ENCODE data around the gene ATAD2B. TPM values are rescaled to one million over a fixed set of nuclear protein-coding genes. Genes with fewer than 3 reads are reported as not detected.

The ATAD2B gene
- total and polyA plus RNA-seq, 2 of the 8 experiments (the other 6 are each of a cell fraction or from before 2014, with no cell fraction given) = 3.4 to 16.1 TPM

- FAIRE-seq (no peak), DNase-seq (ENCODE audit: low read depth in 1 of 2, low spot score in 2 of 2) (no peak)
- no peak overlapping the region for H3K9ac ChIP-seq (replicated peaks in 1 of 4; ENCODE audit: extremely low read depth in 1 of 4, low read depth in 3 of 4, low read length in 3 of 4)
- H3K27me3 ChIP-seq (replicated peaks in 1 of 4; ENCODE audit: control insufficient read depth in 3 of 4, extremely low read depth in 1 of 4, insufficient read depth in 3 of 4, low read length in 3 of 4) = no peaks in the 10 kb centered on the region
- peak overlapping the region; percentile 91 to 92; a peak in 3 of 4 replicates for H3K4me2 ChIP-seq (ENCODE audit: insufficient read depth in 1 of 2, low read depth in 2 of 2, low read length in 2 of 2)
- CTCF ChIA-PET (ENCODE audit: partially characterized antibody) = interaction anchor here (0.5 to 7.5 kb wide), 4 partner anchors 15 to 115 kb away, joined by 3 to 58 read pairs (median 3); partner anchors contain the start of gene ATAD2B
- no peak overlapping the region for H3K56ac ChIP-seq (replicated peaks; ENCODE audit: insufficient read length, low read depth, low read length)
- H4K8ac ChIP-seq (ENCODE audit: extremely low read depth, insufficient read depth, low read length) = no peak overlapping the region
- no peak overlapping the region for H3K27ac ChIP-seq (ENCODE audit: low read depth, low read length)
- no peak overlapping the region for H3K23ac ChIP-seq (ENCODE audit: insufficient read length)
- H2AK5ac ChIP-seq (ENCODE audit: low read depth, low read length) = no peak overlapping the region
- no peaks in the 10 kb centered on the region; the same call in 1 of the 2 replicates for H3K79me1 ChIP-seq (ENCODE audit: low read depth, low read length)
- no peaks in the 10 kb centered on the region for H3K36me3 ChIP-seq (ENCODE audit: control insufficient read depth in 2 of 4, insufficient read depth in 4 of 4, low read length in 3 of 4)
- peaks cover 0 to 3% of the 10 kb centered on the region in 2 experiments for H4K20me1 ChIP-seq (replicated peaks in 1 of 2; ENCODE audit: control insufficient read depth in 1 of 2, insufficient read depth in 2 of 2, low read length in 2 of 2)
- peaks cover 2% of the 10 kb centered on the region for H3K23me2 ChIP-seq (ENCODE audit: low read depth, low read length)
- H4K5ac ChIP-seq (ENCODE audit: insufficient read length, low read depth, low read length) = no peak overlapping the region
- no peak overlapping the region for H2BK20ac ChIP-seq (ENCODE audit: low read length)
- H2BK120ac ChIP-seq (replicated peaks; ENCODE audit: low read depth, low read length) = no peak overlapping the region
- no peaks in the 10 kb centered on the region for H3K9me3 ChIP-seq (ENCODE audit: insufficient read depth in 2 of 2, low read depth in 1 of 2, low read length in 1 of 2)
- H4K91ac ChIP-seq (replicated peaks; ENCODE audit: insufficient read length, low read length) = no peak overlapping the region
- H3K4ac ChIP-seq (replicated peaks; ENCODE audit: insufficient read length, low read depth, low read length) = no peak overlapping the region
- H2BK5ac ChIP-seq (ENCODE audit: low read depth, low read length) = no peak overlapping the region
- H2BK12ac ChIP-seq (ENCODE audit: low read depth, low read length) = no peak overlapping the region
- H2BK15ac ChIP-seq (ENCODE audit: low read length) = no peak overlapping the region
- H3K4me1 ChIP-seq (replicated peaks in 1 of 4; ENCODE audit: control insufficient read depth in 3 of 4, insufficient read depth in 4 of 4, low read length in 3 of 4) = peaks cover 2 to 6% (median 4%) of the 10 kb centered on the region in 4 experiments; a peak in 5 of 7 replicates
- peaks cover 0 to 53% of the 10 kb centered on the region in 2 experiments; a peak in 2 of 4 replicates for H3K79me2 ChIP-seq (ENCODE audit: control insufficient read depth in 1 of 2, insufficient read depth in 2 of 2, low read length in 2 of 2)
- no peak overlapping the region for H3K14ac ChIP-seq (ENCODE audit: insufficient read length)
- no peak overlapping the region for H2AFZ ChIP-seq (ENCODE audit: low read length)
- peak overlapping the region; percentile 57 to 83 (median 81); a peak in 6 of 8 replicates for H3K4me3 ChIP-seq (ENCODE audit: extremely low read depth in 1 of 4, insufficient read depth in 2 of 4, low read depth in 3 of 4, low read length in 4 of 4)
- 85% methylated on average over 8 of the region's 8 CpGs; no CpG with 5 or more reads in 1 of the 2 experiments for WGBS, 2 experiments (ENCODE audit: extremely low coverage in 1 of 2, insufficient coverage in 1 of 2, insufficient read length in 1 of 2, insufficient replicate concordance in 2 of 2, low coverage in 1 of 2, low lambda C conversion rate in 2 of 2, missing lambda C conversion rate in 1 of 2)
- H3K18ac ChIP-seq (ENCODE audit: extremely low read depth, low read length) = no peak overlapping the region
- POLR2A ChIA-PET (ENCODE audit: partially characterized antibody) = interaction anchor here (0.6 to 12.6 kb wide), 2 partner anchors 15 to 141 kb away, joined by 3 to 130 read pairs; partner anchors contain the start of gene ATAD2B
- no peak for TF ChIP-seq TAF7 (optimal IDR thresholded peaks at IDR 0.05; ENCODE audit: borderline replicate concordance, low read depth, low read length)
- TF ChIP-seq BRCA1 (IDR thresholded peaks at IDR 0.05; ENCODE audit: low read depth, low read length) = no peak
- no peak for TF ChIP-seq KDM4A (IDR thresholded peaks at IDR 0.05; ENCODE audit: low read depth, low read length, severe bottlenecking)
- no peak for TF ChIP-seq RNF2 (IDR thresholded peaks at IDR 0.05; ENCODE audit: borderline replicate concordance, low read depth, low read length, missing control alignments, poor library complexity, severe bottlenecking)
- TF ChIP-seq KDM5A (IDR thresholded peaks at IDR 0.05; ENCODE audit: low read length) = no peak
- TF ChIP-seq USF2 (IDR thresholded peaks at IDR 0.05; ENCODE audit: low read length) = no peak
- no peak for TF ChIP-seq E2F6 (IDR thresholded peaks at IDR 0.05)
- TF ChIP-seq CHD2 (IDR thresholded peaks at IDR 0.05; ENCODE audit: low read length) = no peak
- TF ChIP-seq TAF1 (IDR thresholded peaks at IDR 0.05; ENCODE audit: low read depth, low read length) = no peak
- TF ChIP-seq RFX5 (IDR thresholded peaks at IDR 0.05; ENCODE audit: borderline replicate concordance, low read depth, low read length) = no peak
- no peak for TF ChIP-seq MAFK (IDR thresholded peaks at IDR 0.05; ENCODE audit: low read depth, low read length)
- no peak for TF ChIP-seq BACH1 (IDR thresholded peaks at IDR 0.05; ENCODE audit: low read length)
Measured at GRCh38 chr2:23941644-23942043, 14.7 kb upstream of the ATAD2B start.

All from H1 (cell line).